Peyer's patch (tissue), 4 donors: ENCODE measurements around the gene CRACDL.

Source experiments
- POLR2A ChIP-seq, 2 donors: fragments of 450-650 bp; IDR thresholded peaks; one replicate each; pipeline ENCODE4 v1.5.1; 2017; ENCODE audit warnings: antibody characterized with exemption in 2 of 2, mild to moderate bottlenecking in 2 of 2, moderate library complexity in 2 of 2
- TF ChIP-seq, protein P1 (sequence below), 6 experiments: fragments of 450-650 bp in 4 of 6; fragments of 200-600 bp in 2 of 6; sonication (generic) in 1 of 6; IDR thresholded peaks; one replicate each; pipeline ENCODE4 v1.5.1; 2017 to 2019; ENCODE audit warnings: antibody characterized with exemption in 6 of 6, mild to moderate bottlenecking in 3 of 6, moderate library complexity in 1 of 6

- TF ChIP-seq, protein P1, sequence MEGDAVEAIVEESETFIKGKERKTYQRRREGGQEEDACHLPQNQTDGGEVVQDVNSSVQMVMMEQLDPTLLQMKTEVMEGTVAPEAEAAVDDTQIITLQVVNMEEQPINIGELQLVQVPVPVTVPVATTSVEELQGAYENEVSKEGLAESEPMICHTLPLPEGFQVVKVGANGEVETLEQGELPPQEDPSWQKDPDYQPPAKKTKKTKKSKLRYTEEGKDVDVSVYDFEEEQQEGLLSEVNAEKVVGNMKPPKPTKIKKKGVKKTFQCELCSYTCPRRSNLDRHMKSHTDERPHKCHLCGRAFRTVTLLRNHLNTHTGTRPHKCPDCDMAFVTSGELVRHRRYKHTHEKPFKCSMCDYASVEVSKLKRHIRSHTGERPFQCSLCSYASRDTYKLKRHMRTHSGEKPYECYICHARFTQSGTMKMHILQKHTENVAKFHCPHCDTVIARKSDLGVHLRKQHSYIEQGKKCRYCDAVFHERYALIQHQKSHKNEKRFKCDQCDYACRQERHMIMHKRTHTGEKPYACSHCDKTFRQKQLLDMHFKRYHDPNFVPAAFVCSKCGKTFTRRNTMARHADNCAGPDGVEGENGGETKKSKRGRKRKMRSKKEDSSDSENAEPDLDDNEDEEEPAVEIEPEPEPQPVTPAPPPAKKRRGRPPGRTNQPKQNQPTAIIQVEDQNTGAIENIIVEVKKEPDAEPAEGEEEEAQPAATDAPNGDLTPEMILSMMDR (IDR thresholded peaks at IDR 0.05) = no peak
- TF ChIP-seq POLR2A (IDR thresholded peaks at IDR 0.05) = no peak
Measured at GRCh38 chr2:98782570-98782969, 153.5 kb downstream of the CRACDL start.
